Stimulated activated CD8-positive, alpha-beta memory T cell treated with anti-CD3 and anti-CD28 coated beads, Interleukin-7, amount 100 ng/mL, for 4 hours (primary cell): ENCODE data around the gene TFF3.

ENCODE experiments used
- DNase-seq, 2 donors: peaks; one replicate each; pipeline ENCODE4 v3.0.0-alpha.2; 2020; ENCODE audit warnings: low read depth in 2 of 2

Gene TFF3

GRCh38 chr21:42289926-42290325 lies 25.3 kb downstream of the TFF3 start:
- no peak for DNase-seq

DNA sequence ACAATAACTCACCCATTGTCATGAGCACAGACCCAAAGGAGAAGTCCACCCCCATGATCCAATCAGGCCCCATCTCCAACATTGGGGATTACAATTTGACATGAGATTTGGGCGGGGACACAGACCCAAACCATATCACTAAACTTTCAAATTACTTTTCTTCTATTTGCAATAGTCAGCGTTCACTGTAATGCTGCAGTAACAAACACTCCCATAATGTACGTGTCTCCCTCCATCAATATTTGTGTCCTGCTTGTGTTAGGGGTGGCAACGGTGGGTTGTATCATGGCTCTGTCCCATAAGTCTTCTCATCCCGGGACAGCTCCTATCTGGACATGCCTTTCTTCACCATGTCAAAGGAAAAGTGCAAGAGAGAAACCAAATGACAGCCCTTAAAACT lies 26.2 kb downstream of the TFF3 start:
- DNase-seq, result no peak

DNA sequence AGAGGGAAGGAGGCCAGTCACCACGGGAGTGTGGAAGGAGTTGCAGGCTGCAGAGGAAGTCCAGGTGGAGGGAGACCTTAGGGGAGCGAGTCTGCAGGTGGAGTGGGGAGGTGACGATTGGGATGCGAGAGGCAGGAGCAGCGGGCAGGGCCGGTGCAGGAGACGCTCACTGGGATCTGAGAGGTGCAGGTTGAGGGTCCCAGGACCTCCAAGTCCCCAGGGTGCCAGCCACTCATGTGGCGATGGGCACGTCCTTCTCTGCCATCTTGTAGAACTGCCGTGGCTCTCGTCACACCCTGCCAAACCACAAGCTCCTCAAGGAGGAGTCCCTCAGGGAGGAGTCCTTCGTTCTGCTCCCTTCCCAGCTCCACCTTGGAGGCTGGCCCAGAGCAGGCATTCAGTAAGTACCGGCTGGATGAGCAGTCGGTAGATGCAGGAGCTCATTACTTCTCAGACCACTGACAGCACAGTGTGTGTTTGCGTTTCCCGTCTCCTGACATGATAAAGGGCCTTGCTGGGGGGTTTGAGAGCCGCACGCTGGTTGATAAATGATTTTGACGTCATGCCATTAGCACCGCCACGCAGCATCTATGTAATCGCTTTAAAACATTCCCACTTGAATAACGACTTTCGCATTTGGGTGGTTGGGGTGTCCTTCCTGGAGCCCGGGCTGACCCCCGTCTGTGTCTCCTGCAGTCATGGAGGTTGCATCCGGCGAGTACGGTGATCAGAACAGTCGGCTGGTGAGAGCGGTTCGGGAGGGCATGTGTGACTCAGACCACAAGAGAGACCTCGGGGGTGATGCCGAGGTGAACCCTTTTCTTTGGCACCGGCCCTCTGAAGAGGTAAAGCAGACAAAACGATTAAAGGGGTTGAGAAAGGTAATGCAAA lies 27.8 kb downstream of the TFF3 start:
- no peak for DNase-seq

GRCh38 chr21:42286416-42286815 lies 28.8 kb downstream of the TFF3 start:
- no peak for DNase-seq

DNA sequence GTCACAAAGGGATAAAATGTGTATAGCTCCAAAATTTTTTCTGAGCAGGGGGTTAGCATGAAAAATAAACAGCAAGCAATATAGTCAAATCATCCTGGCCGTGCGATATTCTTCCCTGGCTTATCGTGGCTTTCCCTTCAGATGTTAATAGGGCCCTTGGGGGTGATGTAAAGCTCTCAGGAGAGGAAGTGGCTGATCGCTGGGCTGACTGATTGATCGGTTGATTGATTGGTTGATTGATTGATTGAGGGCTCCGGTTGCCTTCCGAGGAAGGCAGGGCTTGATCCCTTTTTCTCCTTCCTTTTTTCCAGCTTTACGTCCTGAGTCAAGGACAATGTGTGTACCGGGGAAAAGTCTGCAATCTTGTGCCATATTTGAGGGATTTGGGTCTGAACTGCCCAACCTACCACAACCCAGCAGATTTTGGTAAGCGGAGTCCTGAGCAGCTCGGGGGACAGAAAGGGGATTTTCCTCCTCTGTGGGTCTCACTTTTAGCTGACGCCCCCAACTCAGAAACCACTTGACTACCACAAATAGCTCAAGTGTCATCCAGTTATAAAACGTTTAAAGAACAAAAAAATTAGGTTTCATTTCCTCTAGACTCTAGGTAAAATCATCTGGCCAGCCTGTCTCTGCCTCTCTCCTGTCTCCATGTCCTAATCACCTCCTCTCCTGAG lies 29.5 kb downstream of the TFF3 start:
- no peak for DNase-seq

- DNase-seq, result no peak
These were observed 32.5 kb downstream of the TFF3 start for GRCh38 chr21:42282715-42283114.

DNA sequence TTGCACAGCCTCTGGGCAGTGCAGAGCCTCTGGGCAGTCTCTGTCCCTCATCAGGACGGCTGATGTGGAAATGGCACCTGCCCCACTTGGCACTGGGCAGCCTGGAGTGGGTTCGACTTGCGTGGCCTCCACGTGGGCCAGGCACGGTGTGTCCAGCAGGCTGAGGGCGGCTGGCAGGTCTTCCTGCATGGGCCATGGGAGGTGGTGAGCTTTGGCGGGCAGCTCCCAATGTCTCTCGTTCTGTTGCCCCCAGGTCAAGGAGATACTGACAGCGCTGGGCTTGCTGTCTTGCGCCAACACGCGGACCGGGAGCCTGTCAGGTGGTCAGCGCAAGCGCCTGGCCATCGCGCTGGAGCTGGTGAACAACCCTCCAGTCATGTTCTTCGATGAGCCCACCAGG lies 33.2 kb downstream of the TFF3 start:
- DNase-seq, result no peak

- no peak for DNase-seq
These were observed 34.0 kb downstream of the TFF3 start for GRCh38 chr21:42281181-42281680.

DNA sequence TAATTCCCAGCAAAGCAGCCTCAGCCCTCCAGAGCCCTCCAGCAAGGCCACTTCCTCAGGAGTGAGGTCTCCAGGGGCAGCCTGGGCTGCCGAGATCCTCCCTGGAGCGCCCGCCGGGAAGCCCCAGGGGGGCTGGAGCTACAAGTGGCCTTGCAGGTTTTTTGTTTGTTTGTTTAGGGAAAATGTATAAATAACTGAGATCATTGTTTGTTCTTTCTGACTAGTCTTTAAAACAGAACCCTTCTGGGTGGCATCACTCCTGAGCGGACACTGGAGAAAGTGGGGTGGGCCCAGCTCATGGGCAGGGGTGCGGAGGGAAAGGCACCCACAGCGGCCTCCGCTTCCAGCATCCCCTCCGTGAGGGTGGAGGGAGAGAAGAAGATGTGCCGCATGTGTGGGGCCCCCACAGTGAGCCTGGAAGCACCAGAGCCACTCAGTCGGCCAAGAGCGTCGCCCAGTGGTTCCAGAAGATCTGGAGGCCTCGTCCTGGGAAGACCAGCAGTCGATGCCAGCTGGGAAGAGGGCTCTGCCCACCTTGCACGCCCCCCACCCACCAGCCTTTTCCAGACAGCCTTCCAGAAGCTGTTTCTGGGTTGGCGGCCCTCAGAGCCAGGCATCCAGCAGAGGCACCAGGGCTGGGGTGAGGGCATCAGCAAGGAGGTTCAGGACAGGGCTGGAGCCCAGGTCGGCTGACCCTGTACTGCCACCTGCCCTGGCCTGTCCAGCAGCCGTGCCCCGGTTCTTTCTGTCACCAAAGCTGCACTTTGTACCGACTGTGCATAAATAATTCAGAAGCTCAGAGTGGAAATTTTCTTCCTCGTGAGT lies 34.6 kb downstream of the TFF3 start:
- DNase-seq, result no peak

DNA sequence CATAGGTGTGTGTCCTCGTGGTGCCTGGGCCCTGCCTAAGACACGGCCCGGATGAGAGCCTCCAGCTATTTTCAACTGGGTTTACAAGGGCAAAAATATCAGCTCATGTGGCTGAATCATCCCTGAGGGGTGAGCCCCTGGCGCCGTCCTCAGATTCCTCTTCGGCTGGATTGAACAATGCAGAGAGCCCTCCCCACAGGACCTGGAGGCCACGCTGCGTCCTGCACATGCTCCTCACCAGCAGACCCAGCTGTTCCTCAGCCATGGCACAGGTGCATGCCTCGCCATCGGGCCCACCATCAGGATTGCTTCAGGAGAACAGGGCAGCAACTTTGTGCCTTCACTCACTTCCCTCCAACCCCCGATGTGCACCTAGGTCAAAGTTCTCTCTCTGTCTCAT lies 35.3 kb downstream of the TFF3 start:
- no peak for DNase-seq

- no peak for DNase-seq
These were observed 35.8 kb downstream of the TFF3 start for GRCh38 chr21:42279341-42279871.

- DNase-seq, result no peak
These were observed 36.6 kb downstream of the TFF3 start for GRCh38 chr21:42278451-42279149.

DNA sequence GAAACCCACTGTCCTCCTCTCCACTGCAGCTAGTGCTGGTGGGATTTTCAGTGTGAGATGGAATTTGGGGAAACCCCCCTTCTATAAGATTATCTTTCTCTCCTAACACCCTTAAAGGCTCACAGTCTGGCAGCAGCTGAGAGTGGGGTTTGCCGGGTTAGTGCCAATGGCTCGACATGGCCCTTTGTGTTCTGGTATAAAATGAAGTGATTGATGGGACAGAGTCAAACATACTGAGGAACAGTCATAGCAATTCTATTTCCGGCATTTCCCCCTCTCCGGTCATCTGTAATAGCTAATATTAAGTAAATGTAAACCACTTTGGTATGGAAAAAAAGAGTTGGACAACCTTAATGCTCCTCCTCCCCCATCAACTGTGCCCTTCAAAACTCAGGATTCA lies 37.6 kb downstream of the TFF3 start:
- DNase-seq, result no peak

- DNase-seq, result no peak
These were observed 38.6 kb downstream of the TFF3 start for GRCh38 chr21:42276526-42277154.

DNA sequence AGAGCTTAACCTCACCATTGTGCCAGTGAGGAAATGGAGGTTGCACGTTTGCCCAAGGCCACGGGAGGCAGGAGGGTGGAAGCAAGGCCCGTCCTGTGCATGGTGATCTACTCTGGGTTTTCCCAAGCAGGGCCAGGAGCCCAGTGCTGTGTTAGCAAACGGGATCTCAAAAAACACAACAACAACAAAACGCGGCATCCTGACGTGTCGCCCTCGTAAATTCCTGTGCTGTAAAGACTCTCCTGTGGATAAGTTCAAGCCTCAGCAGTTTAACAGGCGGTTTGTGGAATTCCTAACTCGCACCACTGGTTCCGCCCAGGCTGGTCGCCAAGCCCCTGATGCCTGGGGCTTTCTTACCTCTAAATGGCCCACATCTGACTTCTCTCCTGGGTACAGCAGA lies 39.1 kb downstream of the TFF3 start:
- no peak for DNase-seq

GRCh38 chr21:42272984-42273600 lies 42.1 kb downstream of the TFF3 start:
- DNase-seq, result no peak

DNA sequence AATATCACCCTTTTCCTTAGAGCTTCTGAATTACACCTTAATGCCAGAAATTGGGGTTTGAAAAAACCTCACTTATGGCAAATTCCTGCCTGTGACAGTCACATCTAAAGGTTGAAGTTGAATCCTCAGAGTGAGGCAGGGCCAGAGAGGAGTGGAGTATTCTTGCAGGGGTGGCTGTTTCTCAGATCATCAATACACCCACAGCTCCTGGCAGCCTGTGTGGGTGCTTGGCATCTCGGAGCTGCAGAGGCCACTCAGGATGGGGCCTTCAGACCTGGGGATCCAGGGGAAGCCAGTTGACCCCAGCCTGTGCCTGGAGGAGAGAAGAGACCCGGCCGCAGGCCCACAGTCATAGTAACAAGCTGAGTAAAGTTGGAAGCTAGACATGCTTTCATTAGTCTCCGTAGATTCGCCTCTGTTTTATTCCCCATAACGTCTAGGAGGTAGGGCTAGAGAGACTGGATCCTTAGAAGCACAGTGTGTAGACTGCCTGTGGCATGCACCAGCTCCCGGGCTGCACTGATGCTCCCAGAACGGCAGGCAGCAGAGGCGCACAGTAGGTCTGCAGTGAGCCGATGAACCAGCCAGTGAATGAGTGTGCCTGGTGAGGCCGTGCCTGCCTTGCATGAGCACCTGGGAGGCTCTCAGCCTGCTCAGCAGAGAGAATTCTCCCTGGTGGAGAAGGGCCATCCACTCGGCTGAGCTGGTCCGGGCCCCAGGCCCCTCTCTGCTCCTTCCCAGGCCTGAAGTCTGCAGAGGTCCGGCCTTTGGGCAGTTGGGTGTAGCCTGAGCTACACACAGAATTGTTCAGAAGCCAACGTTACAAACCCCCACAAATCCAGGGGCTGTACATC lies 42.9 kb downstream of the TFF3 start:
- DNase-seq, result no peak

DNA sequence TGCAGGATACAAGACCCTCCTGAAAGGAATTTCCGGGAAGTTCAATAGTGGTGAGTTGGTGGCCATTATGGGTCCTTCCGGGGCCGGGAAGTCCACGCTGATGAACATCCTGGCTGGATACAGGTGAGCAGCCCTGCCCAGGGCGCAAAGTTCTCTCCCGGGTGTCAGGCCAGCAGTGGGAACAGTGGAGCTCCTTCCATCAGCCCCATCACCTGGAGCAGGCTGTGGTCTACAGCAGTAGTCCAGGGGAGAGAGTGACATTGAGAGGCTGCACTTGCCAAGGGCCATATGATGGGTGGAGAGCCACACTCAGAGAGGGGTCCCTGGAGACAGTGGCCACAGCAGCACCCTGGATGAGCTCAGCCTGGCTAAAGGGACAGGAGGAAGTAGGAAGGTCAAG lies 44.1 kb downstream of the TFF3 start:
- DNase-seq, result no peak

DNA sequence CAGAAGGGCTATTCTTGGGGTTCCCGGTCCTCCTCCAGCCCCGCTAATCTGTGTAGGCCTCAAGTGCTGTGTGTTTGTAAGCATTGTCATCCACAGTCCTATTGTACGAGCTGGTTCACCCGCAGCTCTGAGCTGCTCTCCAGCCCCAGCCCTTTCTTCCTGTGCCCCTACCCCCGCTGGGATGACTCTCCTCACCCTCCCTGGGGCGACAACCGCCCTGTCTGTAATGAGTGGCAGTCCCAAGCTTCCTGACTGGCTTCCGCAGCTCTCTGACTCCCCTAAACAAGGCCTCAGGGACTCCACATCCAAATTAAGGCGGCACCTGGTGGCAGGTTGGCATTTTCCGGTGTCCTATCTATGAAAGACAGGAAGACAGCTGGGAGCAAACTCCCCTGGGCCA lies 45.8 kb downstream of the TFF3 start:
- no peak for DNase-seq
